ENCODE results near the gene GGT5.
A peak's percentile ranks its signal among the peaks of the same experiment; 100 is the strongest.
"Not testable (repeated sequence)": the region's sequence is repeated elsewhere in the genome, so short reads cannot be mapped to it uniquely, and the experiment has no call there.

Gene GGT5

DNA sequence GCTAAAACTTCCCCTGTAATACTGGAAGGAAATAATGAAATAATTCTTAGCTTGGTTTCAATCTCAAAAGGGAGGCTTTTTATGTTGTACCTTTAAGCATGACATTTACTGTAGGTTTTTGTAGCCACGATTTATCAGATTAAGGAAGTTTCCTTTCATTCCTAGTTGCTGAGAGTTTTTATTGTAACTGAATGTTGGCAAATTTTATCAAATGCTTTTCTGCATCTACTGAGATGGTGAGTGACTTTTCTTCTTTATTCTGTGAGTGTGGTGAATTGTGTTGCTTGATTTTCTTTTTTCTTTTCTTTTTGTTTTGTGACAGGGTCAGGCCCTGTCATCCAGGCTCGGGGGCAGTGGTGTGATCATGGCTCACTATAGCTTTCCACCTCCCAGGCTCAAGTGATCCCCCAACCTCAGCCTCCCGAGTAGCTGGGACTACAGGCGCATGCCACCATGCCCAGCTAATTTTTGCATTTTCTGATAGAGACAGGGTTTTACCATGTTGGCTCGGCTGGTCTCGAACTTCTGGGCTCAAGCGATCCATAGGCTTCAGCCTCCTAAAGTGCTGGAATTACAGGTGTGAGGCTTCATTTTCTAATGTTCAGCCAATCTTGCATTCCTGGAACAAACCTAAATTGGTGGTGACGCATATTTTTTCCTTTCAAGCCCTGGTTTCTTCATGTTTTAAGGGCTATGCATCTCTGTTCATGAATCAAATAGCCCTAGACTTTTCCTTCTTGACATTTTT is 37.4 kb downstream of the GGT5 start:
- no peak for DNase-seq (ENCODE audit: low spot score)
- no peak for FAIRE-seq

DNA sequence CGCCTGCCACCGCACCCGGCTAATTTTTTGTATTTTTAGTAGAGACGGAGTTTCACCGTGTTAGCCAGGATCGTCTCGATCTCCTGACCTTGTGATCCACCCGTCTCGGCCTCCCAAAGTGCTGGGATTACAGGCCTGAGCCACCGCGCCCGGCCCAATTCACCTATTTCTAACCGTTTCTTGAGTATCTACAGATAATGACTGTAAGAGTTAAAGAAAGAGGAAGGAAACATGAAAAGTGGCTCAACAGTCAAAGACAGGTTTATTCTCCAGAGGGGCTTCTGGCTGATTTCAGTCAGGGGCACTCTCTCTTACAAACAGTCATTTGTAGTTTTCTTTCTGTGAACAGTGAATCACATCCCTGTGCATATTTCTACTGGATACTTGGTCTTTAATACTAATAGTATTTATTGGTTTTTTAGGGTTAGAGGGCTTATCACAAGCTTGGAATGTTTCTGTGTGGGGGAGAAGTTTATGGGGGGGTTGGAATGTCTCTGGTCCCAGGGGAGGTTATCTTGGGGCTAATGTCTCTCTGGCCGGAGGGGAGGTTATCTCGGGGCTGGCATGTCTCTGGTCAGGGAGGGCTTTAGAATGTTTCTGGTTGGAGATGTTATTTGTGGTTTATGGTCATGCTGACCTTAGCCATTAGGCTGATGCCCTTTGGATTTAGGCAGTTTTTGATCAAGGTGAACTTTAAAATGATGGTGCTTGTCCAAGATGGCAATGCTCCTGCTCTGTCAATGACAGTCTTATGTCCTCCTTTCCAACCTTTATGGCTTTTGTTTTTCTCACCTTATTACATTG is 38.2 kb downstream of the GGT5 start:
- peak; percentile 16 for DNase-seq (ENCODE audit: low spot score)
- not testable (repeated sequence) for FAIRE-seq

DNA sequence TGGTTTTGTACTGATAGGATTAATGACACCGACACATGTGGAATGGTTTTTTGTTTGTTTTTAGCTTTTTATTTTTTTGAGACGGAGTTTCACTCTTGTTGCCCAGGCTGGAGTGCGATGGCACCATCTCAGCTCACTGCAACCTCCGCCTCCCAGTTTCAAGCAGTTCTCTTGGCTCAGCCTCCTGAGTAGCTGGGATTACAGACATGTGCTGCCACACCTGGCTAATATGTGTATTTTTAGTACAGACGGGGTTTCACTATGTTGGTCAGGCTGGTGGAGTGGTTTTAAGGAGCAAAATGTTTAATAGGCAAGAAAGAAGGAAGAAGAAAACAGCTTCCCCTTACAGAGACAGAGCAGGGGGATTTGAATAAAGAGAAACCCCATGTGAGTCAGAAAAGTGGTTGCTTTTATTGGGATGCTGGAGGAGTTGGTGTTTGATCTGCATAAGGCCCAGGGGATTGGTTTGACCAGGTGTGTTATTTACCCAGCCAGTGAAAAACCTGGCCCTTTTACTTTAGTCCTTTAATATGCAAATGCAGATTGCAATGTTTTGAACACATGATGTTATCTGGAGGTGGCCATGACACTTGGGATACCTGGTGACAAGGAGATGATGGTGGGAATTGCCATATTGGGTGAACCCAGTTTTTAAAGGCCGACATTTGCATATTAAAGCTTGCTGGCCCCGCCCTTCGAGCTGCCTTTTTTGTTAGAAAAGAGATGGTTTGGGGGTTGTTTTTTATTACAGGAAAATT is 39.3 kb downstream of the GGT5 start:
- no peak for FAIRE-seq
- DNase-seq (ENCODE audit: low spot score): no peak

DNA sequence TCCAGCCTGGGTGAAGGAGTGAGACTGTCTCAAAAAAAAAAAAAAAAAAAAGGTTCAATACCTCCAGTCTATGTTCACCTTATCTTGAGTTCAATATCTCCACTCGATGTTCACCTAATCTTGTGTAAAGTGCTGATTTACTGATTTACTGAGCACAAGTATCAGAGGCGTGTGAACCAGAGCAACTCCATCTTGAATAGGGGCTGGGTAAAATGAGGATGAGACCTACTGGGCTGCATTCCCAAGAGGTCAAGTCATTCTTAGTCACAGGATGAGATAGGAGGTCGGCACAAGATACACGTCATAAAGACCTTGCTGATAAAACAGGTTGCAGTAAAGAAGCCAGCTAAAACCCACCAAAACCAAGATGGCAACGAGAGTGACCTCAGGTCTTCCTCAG is 41.0 kb downstream of the GGT5 start:
- FAIRE-seq: not testable (repeated sequence)
- DNase-seq (ENCODE audit: low spot score): peak; percentile 30

DNA sequence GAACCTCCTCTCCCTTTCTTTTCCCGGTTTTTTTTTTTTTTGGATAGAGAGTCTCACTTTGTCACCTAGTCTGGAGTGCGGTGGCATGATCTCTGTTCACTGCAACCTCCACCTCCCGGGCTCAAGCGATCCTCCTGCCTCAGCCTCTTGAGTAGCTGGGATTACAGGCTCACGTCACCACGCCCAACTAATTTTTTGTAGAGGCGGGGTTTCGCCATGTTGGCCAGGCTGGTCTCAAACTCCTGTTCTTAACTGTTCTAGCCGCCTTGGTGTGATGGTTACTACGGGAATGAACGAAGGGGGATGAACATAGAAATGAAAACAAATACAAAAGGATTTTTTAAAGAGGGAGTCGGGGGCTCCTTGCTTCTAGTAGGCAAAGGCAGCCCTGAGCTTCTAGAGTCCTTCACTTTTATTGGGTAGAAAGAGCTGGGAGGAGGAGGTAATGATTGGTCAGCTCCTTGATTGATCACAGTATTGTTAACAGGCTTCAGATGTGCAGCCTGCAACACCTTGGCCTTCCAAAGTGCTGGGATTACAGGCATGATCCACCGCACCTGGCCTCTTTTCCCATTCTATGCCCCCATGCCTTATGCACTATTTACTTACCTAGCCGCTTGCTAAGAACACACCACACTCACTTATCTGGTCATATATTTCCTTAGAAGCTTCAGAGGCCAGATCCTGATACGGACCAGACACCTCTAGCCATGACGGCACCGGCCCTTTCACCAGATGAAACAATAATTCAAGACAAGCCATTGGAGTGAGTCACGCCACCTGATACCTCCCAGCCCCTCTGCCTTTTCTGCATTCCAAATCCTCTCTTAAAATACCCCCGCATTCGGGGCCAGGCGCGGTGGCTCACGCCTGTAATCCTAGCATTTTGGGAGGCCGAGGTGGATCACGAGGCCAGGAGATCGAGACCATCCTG is 42.9 kb downstream of the GGT5 start:
- no peak for FAIRE-seq
- DNase-seq (ENCODE audit: low spot score): peak; percentile 10

DNA sequence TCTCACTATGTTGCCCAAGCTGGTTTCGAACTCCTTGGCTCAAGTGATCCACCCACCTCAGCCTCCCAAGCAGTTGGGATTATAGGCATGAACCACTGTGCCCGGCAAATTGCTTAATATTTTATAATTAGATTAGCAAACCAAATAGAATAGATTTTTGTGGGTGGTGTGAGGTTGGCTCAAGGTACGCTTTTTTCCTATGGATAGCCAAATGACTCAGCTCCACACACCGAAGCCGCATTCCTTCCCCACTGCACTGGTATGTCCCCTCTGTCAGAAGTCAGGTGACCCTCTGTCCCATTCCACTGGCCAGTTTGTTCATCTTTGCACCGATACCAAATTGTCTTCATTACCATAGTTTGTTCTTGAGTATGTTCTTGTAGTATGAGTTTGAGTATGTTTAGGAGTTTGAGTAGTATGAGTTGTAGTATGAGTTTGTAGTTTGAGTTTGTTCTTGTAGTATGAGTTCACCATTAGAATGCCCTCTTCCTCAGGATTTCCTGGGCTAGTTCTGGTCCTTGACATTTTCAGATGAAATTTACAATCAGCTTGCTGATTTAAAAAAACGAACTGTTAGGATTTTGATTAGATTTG is 44.2 kb downstream of the GGT5 start:
- DNase-seq (ENCODE audit: low spot score) (peak; percentile 67), FAIRE-seq (peak; percentile 52)

DNA sequence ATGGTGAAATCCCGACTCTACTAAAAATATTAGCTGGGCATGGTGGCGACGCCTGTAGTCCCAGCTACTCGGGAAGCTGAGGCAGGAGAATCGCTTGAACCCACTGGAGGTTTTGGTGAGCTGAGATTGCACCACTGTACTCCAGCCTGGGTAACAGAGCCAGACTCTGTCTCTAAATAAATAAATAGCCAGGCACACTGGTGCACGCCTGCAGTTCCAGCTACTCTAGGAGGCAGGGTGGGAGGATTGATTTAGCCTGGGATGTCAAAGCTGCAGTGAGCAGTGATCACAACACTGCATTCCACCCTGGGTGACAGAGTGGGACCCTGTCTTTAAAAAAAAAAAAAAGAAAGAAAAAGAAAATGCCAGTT is 46.2 kb downstream of the GGT5 start:
- FAIRE-seq: no peak
- no peak for DNase-seq (ENCODE audit: low spot score)

DNA sequence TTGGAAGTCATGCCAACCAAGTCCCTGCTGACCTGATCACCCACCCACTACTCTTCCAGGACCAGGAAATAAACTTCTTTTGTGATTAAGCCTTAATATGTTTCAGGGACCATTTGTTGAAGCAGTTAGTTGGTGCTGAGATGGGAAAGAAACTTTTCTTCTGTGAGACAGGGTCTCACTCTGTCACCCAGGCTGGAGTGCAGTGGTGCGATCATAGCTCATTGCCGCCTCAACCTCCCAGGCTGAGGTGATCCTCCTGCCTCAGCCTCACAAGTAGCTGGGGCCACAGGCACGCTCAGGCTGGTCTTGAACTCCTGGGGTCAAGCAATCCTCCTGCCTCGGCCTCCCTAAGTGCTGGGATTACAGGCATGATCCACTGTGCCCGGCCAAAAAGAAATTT is 53.0 kb downstream of the GGT5 start:
- DNase-seq (ENCODE audit: low spot score) (no peak), FAIRE-seq (no peak)

DNA sequence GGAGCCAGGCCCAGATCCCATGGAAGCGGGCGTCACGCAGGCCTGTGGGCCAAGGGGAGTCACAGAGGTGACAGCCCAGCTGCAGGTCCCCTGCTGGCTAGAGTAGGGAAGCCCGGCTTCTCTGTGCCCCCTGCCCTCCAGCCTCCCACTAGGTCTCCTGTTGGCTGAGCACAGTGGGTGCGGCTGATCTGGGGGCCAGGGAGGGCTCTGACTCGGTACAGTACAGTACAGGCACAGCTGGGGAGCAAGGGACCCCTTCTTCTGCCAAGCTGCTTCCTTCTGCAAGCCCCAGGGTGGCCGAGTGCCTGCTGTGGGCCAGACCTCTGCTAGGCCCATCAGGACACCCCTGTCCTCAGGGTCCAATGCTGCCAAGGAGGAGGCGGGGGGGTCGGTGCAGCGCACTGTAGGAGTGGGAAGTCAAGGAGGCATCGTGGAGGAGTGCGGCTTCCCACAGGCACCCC is 53.5 kb downstream of the GGT5 start:
- FAIRE-seq (no peak), DNase-seq (ENCODE audit: low spot score) (no peak)

DNA sequence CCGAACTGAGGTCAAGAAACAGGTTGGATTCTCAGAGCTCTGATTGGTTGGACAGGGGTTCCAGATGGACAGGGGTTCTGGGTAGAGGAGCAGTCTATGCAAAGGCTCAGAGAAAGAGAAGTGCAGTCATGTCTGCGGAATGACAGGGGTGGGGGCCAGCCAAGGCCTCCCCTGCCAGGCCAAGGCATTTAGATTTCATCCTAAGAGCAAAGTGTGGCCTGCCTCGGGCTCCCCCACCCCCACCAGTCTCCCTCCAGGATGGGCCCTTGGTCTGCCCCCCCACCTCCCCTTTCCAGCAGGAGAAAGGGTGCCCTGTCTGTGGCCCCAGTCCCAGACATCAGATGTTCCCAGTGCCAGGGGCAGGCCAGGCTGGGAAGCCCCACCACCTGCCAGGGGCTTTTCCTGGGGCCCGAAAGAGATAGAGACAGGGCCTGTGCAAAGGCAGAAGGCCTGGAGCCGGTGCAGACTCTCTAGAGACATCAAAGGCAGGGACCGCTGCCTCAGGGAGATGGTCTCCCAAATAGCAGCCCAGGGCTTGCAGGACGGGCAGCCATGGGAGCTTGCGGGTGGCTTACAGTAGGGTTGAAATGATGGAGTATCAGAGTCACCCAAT is 54.2 kb downstream of the GGT5 start:
- DNase-seq (ENCODE audit: low spot score) (no peak), FAIRE-seq (no peak)

DNA sequence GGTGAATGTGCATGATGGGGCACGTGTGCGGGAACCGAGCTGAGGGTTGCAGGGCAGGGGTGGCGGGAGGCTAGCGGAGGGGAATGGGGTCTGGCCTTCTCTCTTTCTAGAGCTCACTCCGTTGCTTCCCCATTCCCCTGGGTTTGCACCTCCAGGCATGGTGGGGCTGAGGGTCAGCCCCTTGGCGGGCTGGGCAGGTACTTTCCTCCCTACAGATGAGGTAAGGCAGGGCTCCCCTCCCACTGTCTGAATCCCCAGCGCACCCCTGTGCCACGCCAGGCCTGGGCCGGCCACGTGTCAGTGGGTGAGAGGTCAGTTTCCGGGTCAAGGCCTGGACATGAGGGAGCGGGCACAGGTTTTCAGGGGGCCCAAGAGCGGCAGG is 54.7 kb downstream of the GGT5 start:
- no peak for DNase-seq (ENCODE audit: low spot score)
- FAIRE-seq: no peak

DNA sequence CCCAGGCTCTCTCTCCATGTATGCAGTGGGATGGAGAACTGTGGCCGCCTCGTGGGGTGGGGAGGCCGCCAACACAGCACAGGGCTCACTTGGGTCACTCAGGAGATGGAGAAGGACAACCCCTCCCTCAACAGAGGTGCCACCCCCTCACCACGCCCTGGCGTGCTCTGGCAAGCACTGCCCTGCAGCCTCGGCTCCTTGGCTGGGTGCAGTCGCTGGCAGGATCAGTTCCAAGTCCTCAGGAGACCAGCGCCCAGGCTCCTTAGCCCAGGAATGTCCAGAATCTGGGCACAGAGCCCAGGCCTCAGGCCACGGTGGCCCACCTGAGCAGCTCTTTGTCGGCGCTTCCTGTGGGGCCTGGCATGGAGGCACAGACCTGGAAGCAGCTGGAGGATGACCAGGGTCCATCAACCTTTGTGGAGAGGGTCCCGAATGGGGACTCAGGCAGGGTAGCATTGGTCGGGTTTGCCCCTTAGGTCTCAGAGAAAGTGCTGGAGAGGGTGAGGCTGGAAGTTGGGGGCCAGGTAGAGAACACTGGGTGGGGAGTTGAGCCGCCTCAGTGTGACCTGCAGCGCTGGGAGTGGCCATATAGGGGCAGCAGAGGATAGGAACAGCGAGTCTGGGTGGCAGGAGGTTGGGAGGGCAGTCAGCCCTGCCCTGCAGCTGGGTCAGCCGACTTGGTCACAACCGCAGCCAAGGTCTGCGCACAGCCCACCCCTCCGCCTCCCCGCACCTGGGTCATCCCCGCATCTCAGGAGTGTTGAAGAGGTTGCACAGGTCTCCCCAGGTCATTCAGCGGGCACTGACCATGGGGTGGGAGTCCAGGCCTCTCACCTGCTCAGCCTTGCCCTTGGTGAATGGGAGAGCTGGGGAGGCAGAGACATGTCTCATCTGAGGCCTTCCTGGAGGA is 55.4 kb downstream of the GGT5 start:
- DNase-seq (ENCODE audit: low spot score): peak; percentile 45
- no peak for FAIRE-seq

DNA sequence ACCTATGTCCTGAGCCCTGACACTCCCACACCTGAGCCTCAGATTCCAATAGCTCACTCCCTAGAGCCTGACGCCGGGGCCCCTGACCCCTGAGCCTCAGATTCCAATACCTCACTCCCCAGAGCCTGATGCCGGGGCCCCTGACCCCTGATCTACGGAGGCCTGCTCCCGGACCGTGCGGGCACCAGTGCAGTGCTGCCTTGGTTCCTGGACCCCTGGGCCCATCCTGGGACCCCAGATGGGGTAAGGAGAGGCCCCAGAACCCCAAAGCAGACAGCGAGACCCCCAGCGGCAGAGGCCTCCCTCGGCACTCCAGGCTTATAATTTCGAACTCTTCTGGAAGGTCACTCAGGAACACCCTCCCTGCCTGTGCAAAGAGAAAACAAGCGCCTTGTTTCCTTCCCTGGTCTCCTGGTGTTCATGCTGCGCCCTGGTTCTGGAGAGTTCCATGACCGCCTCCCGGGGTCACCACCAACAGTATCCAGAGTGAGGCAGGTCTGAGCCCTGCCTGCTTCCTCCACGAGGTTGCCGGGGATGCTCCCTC is 56.1 kb downstream of the GGT5 start:
- no peak for DNase-seq (ENCODE audit: low spot score)
- no peak for FAIRE-seq

DNA sequence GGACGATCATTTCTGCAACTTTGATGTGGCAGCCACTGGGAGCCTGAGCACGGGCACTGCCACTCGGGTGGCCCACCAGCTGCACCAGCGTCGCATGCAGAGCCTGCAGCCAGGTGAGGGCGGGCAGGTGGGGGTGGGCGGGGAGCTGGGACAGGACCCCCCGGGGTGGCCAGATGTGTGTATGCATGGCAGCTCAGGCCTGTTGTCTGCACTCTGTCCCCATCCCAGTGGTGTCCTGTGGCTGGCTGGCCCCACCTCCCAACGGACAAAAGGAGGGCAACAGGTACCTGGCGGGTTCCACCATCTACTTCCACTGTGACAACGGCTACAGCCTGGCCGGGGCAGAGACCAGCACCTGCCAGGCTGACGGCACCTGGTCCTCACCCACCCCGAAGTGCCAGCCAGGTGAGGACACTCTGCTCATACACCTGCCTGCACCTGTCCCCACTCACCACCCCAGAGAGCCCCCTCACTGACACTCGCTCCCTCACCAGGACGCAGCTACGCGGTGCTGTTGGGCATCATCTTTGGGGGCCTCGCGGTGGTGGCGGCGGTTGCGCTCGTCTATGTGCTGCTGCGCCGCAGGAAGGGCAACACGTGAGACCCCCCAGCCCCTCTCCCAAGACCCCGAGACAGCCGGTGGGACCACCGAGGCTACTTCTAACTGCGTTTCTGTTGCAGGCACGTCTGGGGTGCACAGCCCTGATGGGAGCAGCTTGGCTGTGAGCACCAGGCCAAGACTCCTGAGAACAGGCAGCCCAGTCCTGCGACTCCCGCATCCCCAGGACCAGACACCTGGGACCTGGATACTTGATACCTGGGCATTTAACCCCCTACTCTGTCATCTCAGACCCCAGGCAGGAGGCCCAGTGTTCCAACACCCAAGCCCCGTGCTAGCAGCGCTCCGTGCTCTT is 56.9 kb downstream of the GGT5 start:
- no peak for DNase-seq (ENCODE audit: low spot score)

DNA sequence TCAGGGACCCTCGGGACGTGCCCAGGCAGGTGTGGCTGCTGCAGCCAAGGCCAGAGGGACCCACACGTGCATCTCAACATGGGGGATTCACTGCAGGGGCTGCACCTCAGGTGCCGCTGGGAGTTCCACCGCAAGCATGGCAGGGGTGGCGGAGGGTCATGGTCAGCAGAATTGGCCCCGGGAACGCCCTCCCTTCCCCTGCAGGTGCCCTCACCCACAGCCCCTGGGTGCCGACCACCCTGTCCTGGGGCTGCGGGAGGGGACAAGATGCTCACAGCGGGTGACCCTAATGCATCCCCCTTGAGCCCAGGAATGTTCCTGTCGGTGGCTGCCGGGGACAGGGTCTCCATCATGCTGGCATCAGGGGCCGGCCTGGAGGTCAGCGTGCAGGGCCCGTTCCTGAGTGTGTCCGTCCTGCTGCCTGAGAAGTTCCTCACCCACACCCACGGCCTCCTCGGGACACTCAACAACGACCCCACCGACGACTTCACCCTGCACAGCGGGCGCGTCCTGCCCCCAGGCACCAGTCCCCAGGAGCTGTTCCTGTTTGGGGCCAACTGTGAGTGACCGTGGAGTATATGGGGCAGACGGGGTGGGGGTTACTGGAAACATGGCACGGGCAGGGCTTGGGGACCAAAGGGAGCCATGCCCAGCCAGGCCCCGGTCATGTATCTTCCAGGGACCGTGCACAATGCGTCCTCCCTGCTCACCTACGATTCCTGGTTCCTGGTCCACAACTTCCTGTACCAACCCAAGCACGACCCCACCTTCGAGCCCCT is 57.8 kb downstream of the GGT5 start:
- FAIRE-seq (no peak), DNase-seq (ENCODE audit: low spot score) (no peak)

More for the DNA sequence above, 56.9 kb downstream of the GGT5 start:
- no peak for FAIRE-seq

DNA sequence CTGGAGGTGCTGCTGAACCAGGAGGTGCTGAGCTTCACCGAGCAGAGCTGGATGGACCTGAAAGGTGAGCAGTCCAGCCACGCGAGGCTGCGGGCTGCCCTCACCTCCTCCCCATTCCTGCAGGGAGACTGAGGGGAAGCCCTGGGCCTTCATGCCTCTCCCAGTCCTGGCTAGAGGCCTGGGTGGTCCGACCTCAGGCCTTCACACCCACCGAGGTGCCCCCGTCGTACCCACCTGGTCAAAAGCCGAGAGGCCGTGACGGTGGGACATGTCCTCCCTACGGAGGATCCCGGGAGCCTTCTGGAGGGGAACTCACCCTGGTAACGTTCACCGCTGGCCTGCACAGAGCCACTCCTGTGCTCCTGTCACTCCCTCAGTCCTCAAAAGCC is 58.5 kb downstream of the GGT5 start:
- no peak for FAIRE-seq
- DNase-seq (ENCODE audit: low spot score): no peak
